HepG2 (cell line): ENCODE data around the gene DPH2. TPM values are rescaled to one million over a fixed set of nuclear protein-coding genes. Genes with fewer than 3 reads are reported as not detected.

Experiments
- BCL6 ChIP-seq: IDR thresholded peaks from 2 replicates; pipeline ENCODE4 v1.6.1; 2016; ENCODE audit warnings: missing genetic modification reagents, missing compliant biosample characterization
- HDAC6 ChIP-seq: fragments of 200-600 bp; sonication (generic); IDR thresholded peaks from 2 replicates; pipeline ENCODE4 v1.7.0; 2017; ENCODE audit warnings: mild to moderate bottlenecking, antibody characterized with exemption, low read length, low read depth
- HOXA3 ChIP-seq: sonication (generic); formaldehyde crosslinking; IDR thresholded peaks from 2 replicates; pipeline ENCODE4 v1.5.0; 2020; ENCODE audit warnings: missing genetic modification reagents
- KDM5B ChIP-seq: sonication (generic); formaldehyde crosslinking; IDR thresholded peaks from 2 replicates; pipeline ENCODE4 v1.4.0; 2020; ENCODE audit warnings: missing genetic modification reagents, mild to moderate bottlenecking, borderline replicate concordance
- KLF15 ChIP-seq: sonication (generic); formaldehyde crosslinking; IDR thresholded peaks from 2 replicates; pipeline ENCODE4 v1.8.1; 2023; ENCODE audit warnings: borderline replicate concordance, mild to moderate bottlenecking, inconsistent platforms, missing genetic modification reagents, mixed read lengths
- MAFK ChIP-seq, 2 experiments: IDR thresholded peaks in 1 of 2; conservative IDR thresholded peaks in 1 of 2; 2 replicates each; pipeline ENCODE4 v1.6.1; 2011; ENCODE audit warnings: improper control_type of control experiment in 2 of 2, low read length in 2 of 2
- NFYC ChIP-seq: IDR thresholded peaks from 2 replicates; pipeline ENCODE4 v1.6.1; 2016; ENCODE audit warnings: missing genetic modification reagents, missing compliant biosample characterization
- SMARCE1 ChIP-seq: fragments of 450-650 bp; IDR thresholded peaks from 2 replicates; pipeline ENCODE4 v1.6.1; 2017; ENCODE audit warnings: borderline replicate concordance
- ZFAT ChIP-seq: sonication (generic); formaldehyde crosslinking; conservative IDR thresholded peaks from 2 replicates; pipeline ENCODE4 v1.8.1; 2023; ENCODE audit warnings: missing genetic modification reagents, inconsistent platforms
- ZNF343 ChIP-seq: sonication (generic); formaldehyde crosslinking; IDR thresholded peaks from 2 replicates; pipeline ENCODE4 v1.4.0; 2020; ENCODE audit warnings: mild to moderate bottlenecking, missing genetic modification reagents
- ZNF558 ChIP-seq: sonication (generic); formaldehyde crosslinking; IDR thresholded peaks from 2 replicates; pipeline ENCODE4 v1.9.0; 2022; ENCODE audit warnings: mild to moderate bottlenecking, missing genetic modification reagents, borderline replicate concordance
- ZNF598 ChIP-seq: sonication (generic); formaldehyde crosslinking; IDR thresholded peaks from 2 replicates; pipeline ENCODE4 v1.5.1; 2020; ENCODE audit warnings: mild to moderate bottlenecking, missing genetic modification reagents, borderline replicate concordance
- polyA plus RNA-seq, 8 experiments: library from polyadenylated mRNA; depleted of rRNA in 3 of 8; stranded (reverse) in 7 of 8; unstranded in 1 of 8; fragments of >200 nt; fragmentation: Illumina TruSeq in 4 of 8; extraction: Trizol in 4 of 8; gene quantifications; 2 replicates each; pipeline versions ENCODE4 v1.2.1 to v1.2.3, GENCODE V29; 2011 to 2016; ENCODE audit warnings: low read depth in 4 of 8, missing spikeins in 1 of 8, mixed read lengths in 1 of 8; ENCODE audit not compliant: insufficient read depth in 1 of 8
- total RNA-seq, 5 experiments: library from RNA; depleted of rRNA; stranded (reverse); fragments of >200 nt; fragmentation: Illumina TruSeq; extraction: Trizol; gene quantifications; 2 replicates each; pipeline ENCODE4 v1.2.3, GENCODE V29; 2016; ENCODE audit warnings: low read depth in 1 of 5
- TF ChIP-seq, protein P1 (sequence below): sonication (generic); formaldehyde crosslinking; IDR thresholded peaks from 2 replicates; pipeline ENCODE4 v1.4.0; 2020; ENCODE audit warnings: missing genetic modification reagents
- TF ChIP-seq, protein P2 (sequence below): IDR thresholded peaks from 2 replicates; pipeline ENCODE4 v1.6.1; 2012; ENCODE audit warnings: inconsistent platforms
- TF ChIP-seq, protein P3 (sequence below): sonication (generic); formaldehyde crosslinking; IDR thresholded peaks from 2 replicates; pipeline ENCODE4 v1.4.0; 2020; ENCODE audit warnings: mild to moderate bottlenecking, missing genetic modification reagents
- TF ChIP-seq, protein P4 (sequence below): sonication (generic); formaldehyde crosslinking; IDR thresholded peaks from 2 replicates; pipeline ENCODE4 v1.4.0; 2020; ENCODE audit warnings: missing genetic modification reagents

Gene DPH2
- total and polyA plus RNA-seq, 2 of the 13 experiments (the other 11 are each of a cell fraction or from before 2014, with no cell fraction given) = 32.2 to 38.3 TPM

DNA sequence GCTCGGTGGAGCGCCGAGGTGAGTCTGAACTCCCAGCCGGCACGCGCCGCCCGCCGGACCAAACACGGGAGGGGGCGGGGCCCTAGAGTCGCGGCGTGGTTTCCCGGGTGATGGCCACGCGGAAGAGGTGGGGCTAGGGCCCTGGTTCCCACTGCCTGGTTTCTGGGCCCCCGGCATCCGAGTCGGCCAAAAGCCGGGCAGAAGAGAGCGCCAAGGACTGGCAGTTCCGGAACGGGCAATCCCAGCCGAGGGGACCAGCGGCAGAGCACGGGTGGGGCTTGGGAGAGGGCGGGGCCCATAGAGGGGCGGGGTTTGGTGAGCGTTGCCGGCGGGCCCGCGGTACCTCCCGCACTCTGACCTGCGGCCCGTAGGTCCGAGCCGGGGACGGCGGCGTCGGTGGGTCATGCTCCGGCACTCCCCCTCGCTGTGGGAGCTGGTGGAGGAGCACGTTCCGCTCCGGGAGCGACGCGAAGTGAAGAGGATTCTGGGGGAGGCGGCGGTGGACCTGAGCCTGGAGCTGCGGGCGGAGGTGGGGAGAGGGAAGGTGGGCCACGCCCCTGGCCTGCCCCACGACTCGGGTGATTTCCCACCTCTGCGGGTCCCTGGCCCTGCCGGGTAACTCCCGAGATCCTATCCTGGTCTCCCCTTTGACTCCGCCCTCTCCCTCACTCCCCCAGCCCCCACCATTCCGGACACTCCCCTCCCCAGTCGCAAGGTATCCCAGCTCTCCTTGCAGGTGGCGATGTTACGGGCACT is 21.8 kb downstream of the DPH2 start, which contains the start of gene CCDC24 (continued):
- TF ChIP-seq, protein P1, sequence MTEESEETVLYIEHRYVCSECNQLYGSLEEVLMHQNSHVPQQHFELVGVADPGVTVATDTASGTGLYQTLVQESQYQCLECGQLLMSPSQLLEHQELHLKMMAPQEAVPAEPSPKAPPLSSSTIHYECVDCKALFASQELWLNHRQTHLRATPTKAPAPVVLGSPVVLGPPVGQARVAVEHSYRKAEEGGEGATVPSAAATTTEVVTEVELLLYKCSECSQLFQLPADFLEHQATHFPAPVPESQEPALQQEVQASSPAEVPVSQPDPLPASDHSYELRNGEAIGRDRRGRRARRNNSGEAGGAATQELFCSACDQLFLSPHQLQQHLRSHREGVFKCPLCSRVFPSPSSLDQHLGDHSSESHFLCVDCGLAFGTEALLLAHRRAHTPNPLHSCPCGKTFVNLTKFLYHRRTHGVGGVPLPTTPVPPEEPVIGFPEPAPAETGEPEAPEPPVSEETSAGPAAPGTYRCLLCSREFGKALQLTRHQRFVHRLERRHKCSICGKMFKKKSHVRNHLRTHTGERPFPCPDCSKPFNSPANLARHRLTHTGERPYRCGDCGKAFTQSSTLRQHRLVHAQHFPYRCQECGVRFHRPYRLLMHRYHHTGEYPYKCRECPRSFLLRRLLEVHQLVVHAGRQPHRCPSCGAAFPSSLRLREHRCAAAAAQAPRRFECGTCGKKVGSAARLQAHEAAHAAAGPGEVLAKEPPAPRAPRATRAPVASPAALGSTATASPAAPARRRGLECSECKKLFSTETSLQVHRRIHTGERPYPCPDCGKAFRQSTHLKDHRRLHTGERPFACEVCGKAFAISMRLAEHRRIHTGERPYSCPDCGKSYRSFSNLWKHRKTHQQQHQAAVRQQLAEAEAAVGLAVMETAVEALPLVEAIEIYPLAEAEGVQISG = peak; percentile 54
- TF ChIP-seq, protein P2, sequence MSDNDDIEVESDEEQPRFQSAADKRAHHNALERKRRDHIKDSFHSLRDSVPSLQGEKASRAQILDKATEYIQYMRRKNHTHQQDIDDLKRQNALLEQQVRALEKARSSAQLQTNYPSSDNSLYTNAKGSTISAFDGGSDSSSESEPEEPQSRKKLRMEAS = peak; percentile 85
- TF ChIP-seq BCL6 (peak; percentile 15), MAFK (conservative IDR thresholded peaks at IDR 0.05 in 1 of 2, IDR thresholded peaks at IDR 0.05 in 1 of 2; ENCODE audit: low read length in 2 of 2) (no peak), ZNF343 (CRISPR knock-in tag) (peak; percentile 89; the same call in 1 of the 2 replicates), KDM5B (CRISPR knock-in tag) (peak; percentile 77), KLF15 (CRISPR knock-in tag) (0 out of 2 replicates have a peak, but pooled peaks have one; percentile 28), ZFAT (CRISPR knock-in tag) (no peak), HOXA3 (CRISPR knock-in tag) (no peak; the same call in 1 of the 2 replicates), HDAC6 (no peak), NFYC (CRISPR knock-in tag) (no peak), ZNF558 (CRISPR knock-in tag) (no peak), SMARCE1 (no peak), ZNF598 (CRISPR knock-in tag) (peak; percentile 28; the same call in 1 of the 2 replicates)
- TF ChIP-seq, protein P3, sequence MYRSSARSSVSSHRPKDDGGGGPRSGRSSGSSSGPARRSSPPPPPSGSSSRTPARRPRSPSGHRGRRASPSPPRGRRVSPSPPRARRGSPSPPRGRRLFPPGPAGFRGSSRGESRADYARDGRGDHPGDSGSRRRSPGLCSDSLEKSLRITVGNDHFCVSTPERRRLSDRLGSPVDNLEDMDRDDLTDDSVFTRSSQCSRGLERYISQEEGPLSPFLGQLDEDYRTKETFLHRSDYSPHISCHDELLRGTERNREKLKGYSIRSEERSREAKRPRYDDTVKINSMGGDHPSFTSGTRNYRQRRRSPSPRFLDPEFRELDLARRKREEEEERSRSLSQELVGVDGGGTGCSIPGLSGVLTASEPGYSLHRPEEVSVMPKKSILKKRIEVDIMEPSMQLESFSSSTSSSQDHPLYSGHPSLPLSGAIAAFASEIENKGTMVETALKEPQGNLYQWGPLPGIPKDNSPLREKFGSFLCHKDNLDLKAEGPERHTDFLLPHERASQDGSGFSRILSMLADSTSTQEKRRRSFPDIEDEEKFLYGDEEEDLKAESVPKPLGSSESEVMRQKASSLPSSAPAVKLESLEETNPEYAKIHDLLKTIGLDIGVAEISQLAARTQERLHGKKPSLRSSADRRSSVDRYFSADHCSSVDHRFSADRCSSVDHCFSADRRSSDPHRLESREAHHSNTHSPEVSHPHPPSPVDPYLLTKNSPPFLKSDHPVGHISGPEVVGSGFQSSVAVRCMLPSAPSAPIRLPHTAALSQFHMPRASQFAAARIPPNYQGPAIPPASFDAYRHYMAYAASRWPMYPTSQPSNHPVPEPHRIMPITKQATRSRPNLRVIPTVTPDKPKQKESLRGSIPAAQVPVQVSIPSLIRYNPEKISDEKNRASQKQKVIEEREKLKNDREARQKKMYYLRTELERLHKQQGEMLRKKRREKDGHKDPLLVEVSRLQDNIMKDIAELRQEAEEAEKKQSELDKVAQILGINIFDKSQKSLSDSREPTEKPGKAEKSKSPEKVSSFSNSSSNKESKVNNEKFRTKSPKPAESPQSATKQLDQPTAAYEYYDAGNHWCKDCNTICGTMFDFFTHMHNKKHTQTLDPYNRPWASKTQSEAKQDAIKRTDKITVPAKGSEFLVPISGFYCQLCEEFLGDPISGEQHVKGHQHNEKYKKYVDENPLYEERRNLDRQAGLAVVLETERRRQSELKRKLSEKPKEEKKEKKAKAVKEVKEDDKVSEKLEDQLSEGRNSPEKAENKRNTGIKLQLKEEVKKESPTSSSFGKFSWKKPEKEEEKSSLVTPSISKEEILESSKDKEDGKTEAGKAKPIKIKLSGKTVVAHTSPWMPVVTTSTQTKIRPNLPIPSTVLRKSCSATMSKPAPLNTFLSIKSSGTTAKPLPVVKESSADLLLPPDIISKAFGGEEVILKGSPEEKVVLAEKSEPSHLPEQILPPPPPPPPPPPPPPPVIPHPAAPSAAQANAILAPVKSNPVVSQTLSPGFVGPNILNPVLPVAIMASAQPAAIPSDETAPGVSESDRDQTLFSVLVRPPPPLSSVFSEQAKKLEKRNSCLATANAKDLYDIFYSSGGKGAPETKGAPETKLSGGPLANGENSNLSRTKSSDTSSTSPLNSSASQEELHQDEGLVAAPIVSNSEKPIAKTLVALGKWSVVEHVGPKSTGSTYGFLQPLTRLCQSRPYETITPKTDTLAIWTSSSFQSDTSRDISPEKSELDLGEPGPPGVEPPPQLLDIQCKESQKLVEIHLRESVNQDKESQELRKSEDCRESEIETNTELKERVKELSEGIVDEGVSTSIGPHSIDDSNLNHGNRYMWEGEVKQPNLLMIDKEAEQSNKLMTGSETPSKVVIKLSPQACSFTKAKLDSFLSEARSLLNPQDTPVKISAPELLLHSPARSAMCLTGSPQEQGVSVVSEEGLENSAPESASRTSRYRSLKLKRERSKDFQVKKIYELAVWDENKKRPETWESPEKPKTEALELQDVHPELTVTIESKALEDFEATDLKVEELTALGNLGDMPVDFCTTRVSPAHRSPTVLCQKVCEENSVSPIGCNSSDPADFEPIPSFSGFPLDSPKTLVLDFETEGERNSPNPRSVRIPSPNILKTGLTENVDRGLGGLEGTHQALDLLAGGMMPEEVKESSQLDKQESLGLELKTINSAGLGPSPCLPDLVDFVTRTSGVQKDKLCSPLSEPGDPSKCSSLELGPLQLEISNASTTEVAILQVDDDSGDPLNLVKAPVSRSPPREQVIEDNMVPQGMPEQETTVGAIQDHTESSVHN (CRISPR knock-in tag) = 0 out of 2 replicates have a peak, but pooled peaks have one; percentile 31
- TF ChIP-seq, protein P4, sequence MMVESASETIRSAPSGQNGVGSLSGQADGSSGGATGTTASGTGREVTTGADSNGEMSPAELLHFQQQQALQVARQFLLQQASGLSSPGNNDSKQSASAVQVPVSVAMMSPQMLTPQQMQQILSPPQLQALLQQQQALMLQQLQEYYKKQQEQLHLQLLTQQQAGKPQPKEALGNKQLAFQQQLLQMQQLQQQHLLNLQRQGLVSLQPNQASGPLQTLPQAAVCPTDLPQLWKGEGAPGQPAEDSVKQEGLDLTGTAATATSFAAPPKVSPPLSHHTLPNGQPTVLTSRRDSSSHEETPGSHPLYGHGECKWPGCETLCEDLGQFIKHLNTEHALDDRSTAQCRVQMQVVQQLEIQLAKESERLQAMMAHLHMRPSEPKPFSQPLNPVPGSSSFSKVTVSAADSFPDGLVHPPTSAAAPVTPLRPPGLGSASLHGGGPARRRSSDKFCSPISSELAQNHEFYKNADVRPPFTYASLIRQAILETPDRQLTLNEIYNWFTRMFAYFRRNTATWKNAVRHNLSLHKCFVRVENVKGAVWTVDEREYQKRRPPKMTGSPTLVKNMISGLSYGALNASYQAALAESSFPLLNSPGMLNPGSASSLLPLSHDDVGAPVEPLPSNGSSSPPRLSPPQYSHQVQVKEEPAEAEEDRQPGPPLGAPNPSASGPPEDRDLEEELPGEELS = peak; percentile 26; the same call in 1 of the 2 replicates
